Psoas muscle (tissue), 8 donors: Measurements from ENCODE around the gene ERO1A. TPM values are rescaled to one million over a fixed set of nuclear protein-coding genes. Genes with fewer than 3 reads are reported as not detected.

Source experiments
- ATAC-seq, 4 donors: fragments of 200-7000 bp; cut with Tn5 transposase; one replicate each; pipeline ENCODE4 v1.9.1; 2020; ENCODE audit warnings: moderate library complexity in 3 of 4, mild to moderate bottlenecking in 2 of 4
- DNase-seq, 2 donors: peaks; one replicate each; pipeline ENCODE4 v3.0.0-alpha.2; 2020
- H3K27ac ChIP-seq: fragments of 200-600 bp; one replicate; pipeline ENCODE4 v1.8.0; 2022
- H3K27me3 ChIP-seq, 3 donors: fragments of 200-600 bp in 1 of 3; one replicate each; pipeline versions ENCODE4 v1.6.1 to v1.8.0; 2013 to 2022; ENCODE audit warnings: low read length in 2 of 3, mild to moderate bottlenecking in 2 of 3, moderate library complexity in 1 of 3; ENCODE audit not compliant: insufficient read depth in 3 of 3
- H3K36me3 ChIP-seq, 2 donors: fragments of 200-600 bp in 1 of 2; one replicate each; pipeline versions ENCODE4 v1.6.1 to v1.8.0; 2013 to 2022; ENCODE audit warnings: low read depth in 1 of 2, mild to moderate bottlenecking in 1 of 2, moderate library complexity in 1 of 2; ENCODE audit not compliant: insufficient read depth in 1 of 2
- H3K4me1 ChIP-seq: fragments of 200-600 bp; one replicate; pipeline ENCODE4 v1.8.0; 2022
- H3K4me3 ChIP-seq: fragments of 200-600 bp; one replicate; pipeline ENCODE4 v1.8.0; 2022; ENCODE audit warnings: mild to moderate bottlenecking
- H3K9me3 ChIP-seq: fragments of 200-600 bp; one replicate; pipeline ENCODE4 v1.8.0; 2022
- CTCF ChIP-seq: fragments of 200-600 bp; IDR thresholded peaks from one replicate; pipeline ENCODE4 v1.8.0; 2022; ENCODE audit warnings: antibody characterized with exemption
- WGBS, 3 donors: extraction: QIAGEN DNeasy Blood & Tissue Kit; methylation state at CpG; one replicate each; pipeline versions ENCODE4 v1.1.6 to v1.1.7; 2013; 5-methylcytosine and 5-hydroxymethylcytosine counted together
- intact Hi-C, 2 donors: fragments of 100-400 bp; cut with DNase I; formaldehyde crosslinking; loops; one replicate each; pipeline versions ENCODE4 v1.11.0 to v1.14.2; 2022
- long read RNA-seq, 2 donors: library from polyadenylated mRNA; unstranded; transcript quantifications; one replicate each; pipeline ENCODE4 v2.0.0, GENCODE V29; 2021
- polyA plus RNA-seq, 3 donors: library from polyadenylated mRNA; stranded (reverse); fragments of 200-250 nt; gene quantifications; one replicate each; pipeline ENCODE4 v1.2.3, GENCODE V29; 2013
- total RNA-seq, 4 donors: library from RNA; stranded (reverse); fragmentation: NEBNext Ultra II Directional in 2 of 4; extraction: Animal tissue kit (Norgen Biotek cat#: 25700) in 2 of 4; gene quantifications; one replicate each; pipeline versions ENCODE4 v1.2.1 to v1.2.4, GENCODE V29; 2021 to 2023
- donor health status: healthy with polysubstance abuse.
- donor health status: DM: no; HTN: no; CAD: no; lungs with moderate emphysema.
- donor health status: Bipolar disorder and iron deficiency.
- donor health status: healthy.
- donor health status: DM: yes; HTN: yes; CAD: no.
- donor health status: DM: no; HTN: no; CAD: no.
- donor health status: DM: no; HTN: no; CAD: no.
- donor health status: DM: yes; HTN: yes; CAD: no.

ERO1A gene
- 10 to 100 TPM; 14.2 to 22.3 (median 19.4) TPM for total RNA-seq
- 10 to 100 TPM in 2 of 3 donors, 1 to 10 TPM in 1; 6.9 to 16.1 (median 12.9) TPM for polyA plus RNA-seq
- long read RNA-seq, donor 1 = 0 reads
- long read RNA-seq, donor 2, partial matches to known transcripts = 1 of 6 reads
- long read RNA-seq, donor 2, other reads (novel, unspliced or antisense) = 5 of 6 reads

- no peaks in the 10 kb centered on the region for H3K27me3 ChIP-seq
- no peak for TF ChIP-seq CTCF
- no peaks in the 10 kb centered on the region for H3K36me3 ChIP-seq
- DNase-seq (peak; percentile 84 to 93), ATAC-seq (peak; percentile 93 to 95 (median 95))
- intact Hi-C loops = no loop called here
- H3K4me1 ChIP-seq = peaks cover 17% of the 10 kb centered on the region
- peak within 1 kb of the TSS; percentile 99 for H3K4me3 ChIP-seq
- no peaks in the 10 kb centered on the region for H3K9me3 ChIP-seq
- 0 to 1% (median 1%) methylated on average over 48 to 78 of the region's 78 CpGs for WGBS, 3 donors
- H3K27ac ChIP-seq = peak within 1 kb of the TSS; percentile 100
These were observed at the start of gene ERO1A for GRCh38 chr14:52695481-52696091. Gene ERO1A, minus strand, starts transcription at chr14:52695558. Its CDS starts 77 bp downstream, at chr14:52695481.

GRCh38 chr14:52741865-52742264 is 46.5 kb upstream of the ERO1A start:
- no peaks in the 10 kb centered on the region for H3K9me3 ChIP-seq
- H3K4me3 ChIP-seq = no peak overlapping the region
- peak overlapping the region; percentile 8 for H3K27ac ChIP-seq
- no peaks in the 10 kb centered on the region for H3K27me3 ChIP-seq
- ATAC-seq (no peak), DNase-seq (no peak)
- no peaks in the 10 kb centered on the region for H3K4me1 ChIP-seq
- H3K36me3 ChIP-seq = peaks cover 0 to 15% of the 10 kb centered on the region in 2 donors
- intact Hi-C loops = loop anchor here in 1 of 2 donors (5.0 kb wide), 1 partner anchor 1835 kb away; no protein-coding TSS in a partner anchor
- no peak for TF ChIP-seq CTCF

- Histone ChIP-seq H3K4me1 (no peaks in the 10 kb centered on the region), H3K9me3 (no peaks in the 10 kb centered on the region), H3K27ac (no peak overlapping the region), H3K36me3 (peaks cover 0 to 8% of the 10 kb centered on the region in 2 donors), H3K4me3 (no peak overlapping the region), H3K27me3 (no peaks in the 10 kb centered on the region)
- WGBS, 3 donors = 78 to 87% (median 85%) methylated on average over 1 of the region's 1 CpG
- intact Hi-C loops = loop anchor here in 1 of 2 donors (5.0 kb wide), 1 partner anchor 1833 kb away; no protein-coding TSS in a partner anchor
- DNase-seq (no peak), ATAC-seq (no peak)
- TF ChIP-seq CTCF = no peak
These were observed 45.4 kb upstream of the ERO1A start for GRCh38 chr14:52740751-52741150.

- Histone ChIP-seq H3K4me1 (no peaks in the 10 kb centered on the region), H3K27ac (no peak overlapping the region), H3K4me3 (no peak overlapping the region), H3K9me3 (no peaks in the 10 kb centered on the region), H3K27me3 (no peaks in the 10 kb centered on the region), H3K36me3 (peaks cover 0 to 8% of the 10 kb centered on the region in 2 donors)
- TF ChIP-seq CTCF = no peak
- ATAC-seq = no peak
- no peak for DNase-seq
- intact Hi-C loops = no loop called here
These were observed 43.1 kb upstream of the ERO1A start for GRCh38 chr14:52738409-52738808.
